ENCODE results near the gene RGS18.
"Not testable (repeated sequence)": the region's sequence is repeated elsewhere in the genome, so short reads cannot be mapped to it uniquely, and the experiment has no call there.

RGS18 gene

DNA sequence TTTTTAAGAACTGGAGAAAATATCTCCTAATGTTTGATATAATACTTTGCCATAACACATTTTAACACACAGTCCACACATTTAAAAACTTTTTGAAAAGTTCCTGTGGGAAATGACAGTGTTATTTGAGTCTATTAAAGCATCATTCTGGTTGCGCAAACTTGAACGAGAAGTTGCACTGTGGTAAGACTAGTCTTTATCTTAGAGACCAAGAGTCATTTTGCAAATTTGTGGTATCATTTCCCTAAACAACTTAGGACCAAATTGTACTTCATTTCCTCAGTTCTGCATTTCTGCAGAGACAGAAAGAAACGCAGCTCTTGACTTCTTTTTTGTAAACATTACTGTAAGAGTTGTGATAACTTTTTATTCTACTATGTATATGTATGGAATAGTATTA is at the start of gene RGS18:
Gene RGS18, plus strand, starts transcription at position 282 of the 400 bp plus-strand sequence. CDS start 176 bp downstream, outside the sequence.
- in situ Hi-C loops (cut with MboI; ENCODE audit: low sequenced_read_pairs), result no loop called here

GRCh38 chr1:192109576-192109975 is 48.7 kb upstream of the RGS18 start:
- in situ Hi-C loops (cut with MboI; ENCODE audit: low sequenced_read_pairs), result no loop called here

DNA sequence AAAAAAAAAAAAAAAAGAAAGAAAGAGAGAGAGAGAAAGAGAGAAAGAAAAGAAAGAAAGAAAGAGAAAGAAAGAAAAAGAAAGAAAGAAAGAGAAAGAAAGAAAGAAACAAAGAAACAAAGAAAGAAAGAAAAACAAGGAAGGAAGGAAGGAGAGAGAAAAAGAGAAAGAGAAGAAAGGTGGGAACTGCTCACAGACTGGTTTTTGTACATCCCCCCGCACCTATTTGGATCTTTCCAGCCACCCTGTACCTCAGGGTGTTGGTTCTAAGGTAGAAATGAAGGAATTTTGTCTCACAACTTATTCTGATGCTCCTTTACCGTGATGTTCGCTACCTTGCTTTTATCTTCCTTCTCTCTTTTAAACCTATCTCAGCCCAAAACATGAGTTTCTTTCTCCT is 43.3 kb upstream of the RGS18 start:
- in situ Hi-C loops (cut with MboI; ENCODE audit: low sequenced_read_pairs), result no loop called here

DNA sequence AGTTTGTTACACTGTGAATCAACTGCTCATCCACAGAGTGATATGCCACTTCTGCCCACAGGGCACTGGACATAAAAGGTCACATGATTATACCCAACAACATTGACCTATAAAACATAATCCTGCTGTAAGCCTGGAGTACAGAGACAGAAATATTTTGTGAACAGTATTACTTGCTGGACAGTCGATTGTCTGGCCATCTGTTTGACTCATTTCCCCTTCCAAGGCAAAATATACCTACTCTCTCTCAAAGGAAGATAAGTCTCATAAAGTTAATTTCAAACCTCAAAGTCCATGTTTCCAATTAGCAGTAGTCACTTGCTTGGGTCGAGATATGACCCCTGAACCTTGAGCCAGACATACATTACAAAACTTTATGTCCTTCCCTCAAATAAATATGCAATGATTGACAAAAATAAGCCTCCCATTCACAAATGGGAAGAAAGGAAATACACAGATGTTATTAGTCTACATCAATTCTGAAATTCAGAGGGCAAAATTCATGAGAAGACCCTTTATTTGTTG is 39.3 kb upstream of the RGS18 start:
- in situ Hi-C loops (cut with MboI; ENCODE audit: low sequenced_read_pairs), result no loop called here

DNA sequence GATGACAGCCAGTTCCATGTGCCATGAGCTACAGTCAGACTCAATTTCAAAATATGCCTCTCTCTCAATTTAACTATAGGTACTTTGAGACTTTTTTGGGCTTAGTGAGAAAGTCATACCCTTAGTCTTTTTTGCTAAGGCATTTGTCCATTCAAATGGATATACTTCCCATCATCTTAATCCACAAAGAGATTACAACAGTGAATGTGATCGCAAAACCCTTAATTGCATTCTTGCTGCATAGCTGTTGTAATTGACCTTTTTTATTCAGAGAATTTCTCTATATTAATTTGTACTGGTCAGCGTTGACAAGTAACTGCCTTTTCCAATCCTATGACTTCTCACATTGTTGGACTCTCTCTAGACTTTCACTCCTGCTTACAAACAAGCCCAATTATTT is 38.6 kb upstream of the RGS18 start:
- in situ Hi-C loops (cut with MboI; ENCODE audit: low sequenced_read_pairs), result no loop called here

GRCh38 chr1:192122668-192123067 is 35.6 kb upstream of the RGS18 start:
- in situ Hi-C loops (cut with MboI; ENCODE audit: low sequenced_read_pairs), result no loop called here

DNA sequence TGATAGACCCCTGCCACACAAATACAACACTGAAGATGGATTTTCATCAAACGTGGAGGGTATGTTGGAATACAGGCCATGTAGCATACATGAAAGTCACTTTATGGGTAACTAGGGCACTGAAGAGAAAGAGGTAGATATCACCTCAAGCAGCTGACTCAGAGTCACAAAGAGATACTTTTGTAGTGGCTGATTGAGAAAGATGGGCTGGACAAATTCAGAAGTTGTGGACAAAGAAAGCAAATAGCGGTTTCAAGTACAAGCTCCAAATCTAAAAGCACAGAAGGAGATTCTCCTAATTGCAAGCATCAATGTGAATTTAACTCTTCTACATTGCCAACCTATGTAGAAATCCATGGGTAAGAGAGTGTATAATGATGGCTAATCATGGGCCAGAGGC is 35.0 kb upstream of the RGS18 start:
- in situ Hi-C loops (cut with MboI; ENCODE audit: low sequenced_read_pairs), result no loop called here

GRCh38 chr1:192126030-192126619 is 32.1 kb upstream of the RGS18 start:
- in situ Hi-C loops (cut with MboI; ENCODE audit: low sequenced_read_pairs), result no loop called here

- in situ Hi-C loops (cut with MboI; ENCODE audit: low sequenced_read_pairs), result no loop called here
These were observed 28.1 kb upstream of the RGS18 start for GRCh38 chr1:192130175-192130574.

DNA sequence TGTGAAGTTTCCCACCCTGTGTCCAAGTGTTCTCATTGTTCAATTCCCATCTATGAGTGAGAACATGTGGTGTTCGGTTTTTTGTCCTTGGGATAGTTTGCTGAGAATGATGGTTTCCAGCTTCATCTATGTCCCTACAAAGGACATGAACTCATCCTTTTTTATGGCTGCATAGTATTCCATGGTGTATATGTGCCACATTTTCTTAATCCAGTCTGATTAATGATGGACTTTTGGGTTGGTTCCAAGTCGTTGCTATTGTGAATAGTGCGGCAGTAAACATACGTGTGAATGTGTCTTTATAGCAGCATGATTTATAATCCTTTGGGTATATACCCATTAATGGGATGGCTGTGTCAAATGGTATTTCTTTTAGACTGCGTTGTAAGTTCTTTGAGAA is 27.4 kb upstream of the RGS18 start:
- in situ Hi-C loops (cut with MboI; ENCODE audit: low sequenced_read_pairs), result not testable (repeated sequence)

- in situ Hi-C loops (cut with MboI; ENCODE audit: low sequenced_read_pairs), result no loop called here
These were observed 26.3 kb upstream of the RGS18 start for GRCh38 chr1:192131914-192132313.

- in situ Hi-C loops (cut with MboI; ENCODE audit: low sequenced_read_pairs), result no loop called here
These were observed 24.8 kb upstream of the RGS18 start for GRCh38 chr1:192133350-192133926.

- in situ Hi-C loops (cut with MboI; ENCODE audit: low sequenced_read_pairs), result no loop called here
These were observed 17.9 kb upstream of the RGS18 start for GRCh38 chr1:192140382-192140781.

GRCh38 chr1:192147221-192147620 is 11.0 kb upstream of the RGS18 start:
- in situ Hi-C loops (cut with MboI; ENCODE audit: low sequenced_read_pairs), result no loop called here

- in situ Hi-C loops (cut with MboI; ENCODE audit: low sequenced_read_pairs), result no loop called here
These were observed 10.6 kb upstream of the RGS18 start for GRCh38 chr1:192147696-192148095.

DNA sequence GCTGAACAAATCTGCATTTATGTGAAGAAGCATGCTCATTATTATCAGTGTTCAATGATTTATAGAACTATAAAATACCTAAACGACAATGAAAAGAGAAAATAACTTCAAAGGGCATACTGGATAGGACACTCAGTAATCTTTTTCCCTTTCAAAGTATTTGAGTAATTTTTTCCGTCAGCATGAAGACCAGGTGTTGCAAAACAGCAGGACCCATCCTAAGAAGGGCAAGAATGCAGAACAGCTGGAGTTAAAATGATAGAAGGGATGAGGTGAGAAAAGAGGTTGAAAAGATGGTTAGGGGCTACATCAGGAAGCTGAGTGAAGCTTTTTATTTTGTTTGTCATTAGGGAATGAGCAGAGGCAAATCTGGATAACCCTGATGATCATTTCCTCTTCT is 7.1 kb upstream of the RGS18 start:
- in situ Hi-C loops (cut with MboI; ENCODE audit: low sequenced_read_pairs), result no loop called here

- in situ Hi-C loops (cut with MboI; ENCODE audit: low sequenced_read_pairs), result no loop called here
These were observed 5.0 kb upstream of the RGS18 start for GRCh38 chr1:192153276-192153675.

DNA sequence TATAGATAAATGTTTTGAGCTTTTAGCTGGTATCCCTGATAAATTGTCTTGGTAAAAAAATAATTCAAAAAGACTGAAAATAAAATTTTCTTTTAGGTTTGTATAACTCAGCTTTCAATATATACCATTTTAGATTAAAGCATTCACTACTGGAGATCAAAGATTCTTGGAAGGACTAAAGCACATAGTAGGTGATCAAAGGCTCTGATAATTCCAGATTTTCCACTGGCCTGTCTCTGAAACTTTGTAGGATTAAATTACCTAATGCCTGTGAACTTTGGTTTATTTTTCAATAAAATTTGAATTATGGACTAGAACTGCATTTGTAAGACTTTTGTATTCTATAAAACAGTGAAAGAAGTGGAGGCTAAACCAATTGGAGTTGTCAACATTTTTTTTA is 1.2 kb upstream of the RGS18 start:
- in situ Hi-C loops (cut with MboI; ENCODE audit: low sequenced_read_pairs), result no loop called here

- in situ Hi-C loops (cut with MboI; ENCODE audit: low sequenced_read_pairs), result no loop called here
These were observed 752 bp downstream of the RGS18 start for GRCh38 chr1:192159014-192159413.

- in situ Hi-C loops (cut with MboI; ENCODE audit: low sequenced_read_pairs), result no loop called here
These were observed 1.5 kb downstream of the RGS18 start for GRCh38 chr1:192159781-192160180.

- in situ Hi-C loops (cut with MboI; ENCODE audit: low sequenced_read_pairs), result no loop called here
These were observed 1.9 kb downstream of the RGS18 start for GRCh38 chr1:192160196-192160595.

GRCh38 chr1:192161976-192162375 is 3.7 kb downstream of the RGS18 start:
- in situ Hi-C loops (cut with MboI; ENCODE audit: low sequenced_read_pairs), result no loop called here

DNA sequence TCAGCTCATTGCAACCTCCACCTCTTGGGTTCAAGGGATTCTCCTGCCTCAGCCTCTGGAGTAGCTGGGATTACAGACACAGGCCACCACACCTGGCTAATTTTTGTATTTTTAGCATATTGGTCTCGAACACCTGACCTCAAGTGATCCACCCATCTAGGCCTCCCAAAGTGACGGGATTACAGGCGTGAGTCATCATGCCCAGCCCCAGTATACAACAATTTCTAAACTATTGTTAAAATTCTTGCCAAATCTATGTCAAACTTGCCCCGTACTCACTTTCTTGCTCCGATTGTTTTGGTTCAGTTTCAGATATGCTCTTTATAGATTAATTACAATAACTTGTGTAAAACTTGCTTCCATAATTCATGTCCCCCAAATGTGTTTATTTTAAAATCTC is 4.1 kb downstream of the RGS18 start:
- in situ Hi-C loops (cut with MboI; ENCODE audit: low sequenced_read_pairs), result no loop called here

Measured in HL-60/S4 treated with phorbol 12-myristate 13-acetate at 8.2 ng/mL for 4 days and 3 days (cell line).